HCT116 (cell line): ENCODE measurements around the gene MEIOB.

Source experiments
- JUND ChIP-seq: IDR thresholded peaks from 2 replicates; pipeline ENCODE4 v1.6.1; 2012
- POLR2AphosphoS5 ChIP-seq: IDR thresholded peaks from 2 replicates; pipeline ENCODE4 v1.6.1; 2011; ENCODE audit warnings: mild to moderate bottlenecking, low read depth, low read length, moderate library complexity
- RAD21 ChIP-seq: IDR thresholded peaks from 2 replicates; pipeline ENCODE4 v1.6.1; 2012; ENCODE audit warnings: low read depth, mild to moderate bottlenecking
- TF ChIP-seq, protein P1 (sequence below), 3 experiments: fragments of 200-600 bp in 1 of 3; sonication (generic) in 1 of 3; IDR thresholded peaks in 2 of 3; conservative IDR thresholded peaks in 1 of 3; 2 replicates each; pipeline ENCODE4 v1.5.1; 2012 to 2017; ENCODE audit warnings: low read depth in 2 of 3, low read length in 2 of 3, antibody characterized with exemption in 1 of 3, borderline replicate concordance in 1 of 3, control low read depth in 1 of 3, mild to moderate bottlenecking in 1 of 3, mixed read lengths in 1 of 3, mixed run types in 1 of 3, moderate library complexity in 1 of 3; ENCODE audit not compliant: insufficient read depth in 1 of 3

DNA sequence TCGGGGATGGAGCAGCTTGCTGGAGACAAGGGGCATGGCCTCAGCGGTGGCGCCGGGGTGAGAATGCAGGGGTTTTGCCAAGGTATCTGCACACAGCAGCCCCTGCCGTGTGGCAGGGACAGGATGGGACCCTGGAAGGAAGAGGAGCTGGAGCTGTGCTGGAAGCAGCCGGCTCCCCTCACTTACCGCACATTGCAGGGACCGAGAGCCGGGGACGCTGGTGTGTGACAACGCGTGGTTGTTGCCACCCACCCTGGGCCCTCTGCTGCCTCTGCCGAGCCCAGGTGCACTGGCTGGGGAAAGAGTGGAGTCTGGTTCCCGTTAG is 86.2 kb downstream of the MEIOB start:
- no peak for TF ChIP-seq POLR2AphosphoS5
- TF ChIP-seq JUND: no peak
- no peak for TF ChIP-seq RAD21
- TF ChIP-seq, protein P1, sequence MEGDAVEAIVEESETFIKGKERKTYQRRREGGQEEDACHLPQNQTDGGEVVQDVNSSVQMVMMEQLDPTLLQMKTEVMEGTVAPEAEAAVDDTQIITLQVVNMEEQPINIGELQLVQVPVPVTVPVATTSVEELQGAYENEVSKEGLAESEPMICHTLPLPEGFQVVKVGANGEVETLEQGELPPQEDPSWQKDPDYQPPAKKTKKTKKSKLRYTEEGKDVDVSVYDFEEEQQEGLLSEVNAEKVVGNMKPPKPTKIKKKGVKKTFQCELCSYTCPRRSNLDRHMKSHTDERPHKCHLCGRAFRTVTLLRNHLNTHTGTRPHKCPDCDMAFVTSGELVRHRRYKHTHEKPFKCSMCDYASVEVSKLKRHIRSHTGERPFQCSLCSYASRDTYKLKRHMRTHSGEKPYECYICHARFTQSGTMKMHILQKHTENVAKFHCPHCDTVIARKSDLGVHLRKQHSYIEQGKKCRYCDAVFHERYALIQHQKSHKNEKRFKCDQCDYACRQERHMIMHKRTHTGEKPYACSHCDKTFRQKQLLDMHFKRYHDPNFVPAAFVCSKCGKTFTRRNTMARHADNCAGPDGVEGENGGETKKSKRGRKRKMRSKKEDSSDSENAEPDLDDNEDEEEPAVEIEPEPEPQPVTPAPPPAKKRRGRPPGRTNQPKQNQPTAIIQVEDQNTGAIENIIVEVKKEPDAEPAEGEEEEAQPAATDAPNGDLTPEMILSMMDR (IDR thresholded peaks at IDR 0.05 in 2 of 3, conservative IDR thresholded peaks at IDR 0.05 in 1 of 3; ENCODE audit: borderline replicate concordance in 1 of 3, insufficient read depth in 1 of 3, low read depth in 2 of 3, low read length in 2 of 3): no peak
